ENCODE results near the gene SMARCA2. TPM values are rescaled to one million over a fixed set of nuclear protein-coding genes. Genes with fewer than 3 reads are reported as not detected.

The SMARCA2 gene
- total and polyA plus RNA-seq, 10 of the 15 experiments (the other 5 are each of a cell fraction or from before 2014, with no cell fraction given): 100 to 392 (median 204) TPM

DNA sequence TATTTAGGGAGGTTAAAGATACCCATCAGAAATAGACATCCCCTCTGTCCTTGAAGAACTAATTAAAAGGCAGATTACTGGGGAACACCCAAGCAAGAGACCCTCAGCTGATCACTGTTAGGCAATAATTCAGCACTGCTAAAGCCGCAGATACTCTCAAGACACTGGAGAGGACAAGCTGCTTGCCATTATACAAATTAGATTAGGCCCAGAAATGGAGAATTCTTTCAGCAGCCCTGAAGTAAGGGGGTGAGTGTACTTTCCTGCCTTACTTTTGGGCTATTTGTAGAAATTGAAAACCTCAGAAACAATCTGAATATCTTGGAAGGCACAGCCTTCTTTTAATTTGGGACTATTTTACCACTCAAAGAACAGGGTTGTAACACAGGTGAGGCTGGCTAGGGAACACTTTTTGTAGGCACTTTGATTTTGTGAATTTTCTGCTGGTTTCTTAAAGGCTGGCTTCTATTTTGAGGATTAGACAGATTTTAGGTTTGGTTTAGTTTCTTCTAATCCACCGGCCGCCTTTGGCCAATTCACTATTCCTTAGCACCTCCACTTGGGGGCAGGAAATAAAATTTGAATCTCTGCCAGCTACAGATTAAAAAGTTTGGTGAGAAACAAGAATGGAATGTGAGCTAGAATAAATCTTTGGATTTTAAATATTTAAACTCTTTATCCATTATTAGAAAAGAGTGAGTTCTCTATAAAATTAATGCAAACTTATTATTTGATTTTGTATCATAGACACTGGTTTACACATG, 106.0 kb downstream of the SMARCA2 start:
- no peak for TF ChIP-seq RBBP5 (conservative IDR thresholded peaks at IDR 0.05)
- no peak for TF ChIP-seq TAF1 (IDR thresholded peaks at IDR 0.05; ENCODE audit: borderline replicate concordance, low read depth, low read length)
- Histone ChIP-seq H3K4me2 (ENCODE audit: control insufficient read depth, insufficient read depth) (no peak overlapping the region), H3K4me3 (no peak overlapping the region), H3K9ac (ENCODE audit: control insufficient read depth, insufficient read depth, low read length) (no peak overlapping the region), H3K27ac (ENCODE audit: control insufficient read depth, insufficient read depth) (no peak overlapping the region), H3K9me3 (replicated peaks; ENCODE audit: control insufficient read depth, insufficient read depth, low read length) (no peaks in the 10 kb centered on the region), H4K20me1 (ENCODE audit: control insufficient read depth, insufficient read depth) (0 out of 2 replicates have a peak, but pooled peaks cover 2% of the 10 kb centered on the region), H3K36me3 (ENCODE audit: control insufficient read depth in 2 of 2, insufficient read depth in 2 of 2, low read length in 1 of 2) (peaks cover 16 to 62% of the 10 kb centered on the region in 2 experiments), H3K79me2 (ENCODE audit: control insufficient read depth, insufficient read depth, low read length) (peaks cover 10% of the 10 kb centered on the region), H2AFZ (ENCODE audit: control insufficient read depth, low read depth, low read length) (no peak overlapping the region), H3K4me1 (ENCODE audit: control insufficient read depth, insufficient read depth, low read length) (peaks cover 4% of the 10 kb centered on the region), H3K27me3 (replicated peaks in 1 of 2; ENCODE audit: control insufficient read depth in 2 of 2, insufficient read depth in 2 of 2, low read length in 1 of 2) (no peaks in the 10 kb centered on the region)
- WGBS (ENCODE audit: insufficient coverage, insufficient replicate concordance, low lambda C conversion rate, missing lambda C conversion rate): 100% methylated on average over 3 of the region's 3 CpGs
- ChIA-PET CTCF (interaction anchor here (1.8 kb wide), 1 partner anchor 67 kb away, joined by 4 read pairs; no protein-coding TSS in a partner anchor), SMC1A (ENCODE audit: uncharacterized antibody, unreplicated experiment) (interaction anchor here (1.5 kb wide), 1 partner anchor 26 kb away, joined by 4 read pairs; no protein-coding TSS in a partner anchor), POLR2A (no interaction called here), RAD21 (ENCODE audit: unreplicated experiment) (no interaction called here)
- in situ Hi-C loops (cut with MboI) (no loop called here), intact Hi-C loops (cut with micrococcal nuclease; ENCODE audit: unreplicated experiment) (no loop called here)
- no TSS peak for BruUV-seq (replicated peaks)
- ATAC-seq (no peak), DNase-seq (ENCODE audit: low read depth, low spot score) (no peak), FAIRE-seq (no peak)

DNA sequence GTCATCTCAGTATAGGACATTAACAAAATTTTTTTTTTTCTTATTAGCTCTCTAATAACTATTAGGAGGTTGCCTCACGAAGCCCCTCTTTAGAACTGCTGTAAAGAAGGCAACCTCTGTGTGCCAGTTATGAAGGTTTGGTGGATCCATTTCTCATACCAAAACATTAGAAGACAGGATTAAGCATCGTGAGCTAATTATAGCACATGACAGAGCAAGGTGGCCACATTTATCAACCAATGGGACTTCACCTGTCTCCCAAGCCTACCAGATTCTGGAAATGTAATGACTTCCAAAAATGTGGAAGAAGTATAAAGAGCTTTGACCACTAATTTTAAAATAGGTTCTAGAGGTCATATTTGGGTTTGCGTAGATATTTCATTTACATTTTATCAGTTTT, 107.2 kb downstream of the SMARCA2 start:
- BruUV-seq (replicated peaks): no TSS peak
- SMC1A ChIA-PET (ENCODE audit: uncharacterized antibody, unreplicated experiment): interaction anchor here (1.0 to 1.8 kb wide), 4 partner anchors 9 to 59 kb away, joined by 3 to 6 read pairs (median 4); no protein-coding TSS in a partner anchor
- in situ Hi-C loops (cut with MboI) (no loop called here), intact Hi-C loops (cut with micrococcal nuclease; ENCODE audit: unreplicated experiment) (no loop called here)
- CTCF ChIA-PET: interaction anchor here (0.9 to 1.8 kb wide), 4 partner anchors 10 to 68 kb away, joined by 3 to 5 read pairs (median 4); no protein-coding TSS in a partner anchor
- DNase-seq (ENCODE audit: low read depth, low spot score): no peak
- POLR2A ChIA-PET: no interaction called here
- Histone ChIP-seq H3K27ac (ENCODE audit: control insufficient read depth, insufficient read depth) (no peak overlapping the region), H3K4me3 (no peak overlapping the region), H4K20me1 (ENCODE audit: control insufficient read depth, insufficient read depth) (peaks cover 10% of the 10 kb centered on the region), H3K4me2 (ENCODE audit: control insufficient read depth, insufficient read depth) (no peak overlapping the region), H3K36me3 (ENCODE audit: control insufficient read depth in 2 of 2, insufficient read depth in 2 of 2, low read length in 1 of 2) (peaks cover 20 to 67% of the 10 kb centered on the region in 2 experiments), H3K9me3 (replicated peaks; ENCODE audit: control insufficient read depth, insufficient read depth, low read length) (no peaks in the 10 kb centered on the region), H3K79me2 (ENCODE audit: control insufficient read depth, insufficient read depth, low read length) (peaks cover 22% of the 10 kb centered on the region), H2AFZ (ENCODE audit: control insufficient read depth, low read depth, low read length) (no peak overlapping the region), H3K4me1 (ENCODE audit: control insufficient read depth, insufficient read depth, low read length) (peaks cover 8% of the 10 kb centered on the region), H3K9ac (ENCODE audit: control insufficient read depth, insufficient read depth, low read length) (no peak overlapping the region), H3K27me3 (replicated peaks in 1 of 2; ENCODE audit: control insufficient read depth in 2 of 2, insufficient read depth in 2 of 2, low read length in 1 of 2) (no peaks in the 10 kb centered on the region)
- 96% methylated on average over 3 of the region's 3 CpGs for WGBS (ENCODE audit: insufficient coverage, insufficient replicate concordance, low lambda C conversion rate, missing lambda C conversion rate)
- ATAC-seq: no peak
- FAIRE-seq: no peak
- RAD21 ChIA-PET (ENCODE audit: unreplicated experiment): interaction anchor here (0.6 kb wide), 1 partner anchor 10 kb away, joined by 3 read pairs; no protein-coding TSS in a partner anchor
- TF ChIP-seq, protein P1, sequence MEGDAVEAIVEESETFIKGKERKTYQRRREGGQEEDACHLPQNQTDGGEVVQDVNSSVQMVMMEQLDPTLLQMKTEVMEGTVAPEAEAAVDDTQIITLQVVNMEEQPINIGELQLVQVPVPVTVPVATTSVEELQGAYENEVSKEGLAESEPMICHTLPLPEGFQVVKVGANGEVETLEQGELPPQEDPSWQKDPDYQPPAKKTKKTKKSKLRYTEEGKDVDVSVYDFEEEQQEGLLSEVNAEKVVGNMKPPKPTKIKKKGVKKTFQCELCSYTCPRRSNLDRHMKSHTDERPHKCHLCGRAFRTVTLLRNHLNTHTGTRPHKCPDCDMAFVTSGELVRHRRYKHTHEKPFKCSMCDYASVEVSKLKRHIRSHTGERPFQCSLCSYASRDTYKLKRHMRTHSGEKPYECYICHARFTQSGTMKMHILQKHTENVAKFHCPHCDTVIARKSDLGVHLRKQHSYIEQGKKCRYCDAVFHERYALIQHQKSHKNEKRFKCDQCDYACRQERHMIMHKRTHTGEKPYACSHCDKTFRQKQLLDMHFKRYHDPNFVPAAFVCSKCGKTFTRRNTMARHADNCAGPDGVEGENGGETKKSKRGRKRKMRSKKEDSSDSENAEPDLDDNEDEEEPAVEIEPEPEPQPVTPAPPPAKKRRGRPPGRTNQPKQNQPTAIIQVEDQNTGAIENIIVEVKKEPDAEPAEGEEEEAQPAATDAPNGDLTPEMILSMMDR (IDR thresholded peaks at IDR 0.05 in 2 of 3, conservative IDR thresholded peaks at IDR 0.05 in 1 of 3; ENCODE audit: control insufficient read depth in 2 of 3, extremely low read depth in 1 of 3, insufficient read depth in 1 of 3, low read depth in 3 of 3, low read length in 3 of 3): no peak
- TF ChIP-seq EED (IDR thresholded peaks at IDR 0.05; ENCODE audit: low read depth) (no peak), SPI1 (IDR thresholded peaks at IDR 0.05; ENCODE audit: borderline replicate concordance, insufficient read depth, low read depth, low read length) (no peak), LARP7 (IDR thresholded peaks at IDR 0.05) (no peak), MXI1 (IDR thresholded peaks at IDR 0.05; ENCODE audit: low read depth, low read length) (no peak)
- TF ChIP-seq, protein P2, sequence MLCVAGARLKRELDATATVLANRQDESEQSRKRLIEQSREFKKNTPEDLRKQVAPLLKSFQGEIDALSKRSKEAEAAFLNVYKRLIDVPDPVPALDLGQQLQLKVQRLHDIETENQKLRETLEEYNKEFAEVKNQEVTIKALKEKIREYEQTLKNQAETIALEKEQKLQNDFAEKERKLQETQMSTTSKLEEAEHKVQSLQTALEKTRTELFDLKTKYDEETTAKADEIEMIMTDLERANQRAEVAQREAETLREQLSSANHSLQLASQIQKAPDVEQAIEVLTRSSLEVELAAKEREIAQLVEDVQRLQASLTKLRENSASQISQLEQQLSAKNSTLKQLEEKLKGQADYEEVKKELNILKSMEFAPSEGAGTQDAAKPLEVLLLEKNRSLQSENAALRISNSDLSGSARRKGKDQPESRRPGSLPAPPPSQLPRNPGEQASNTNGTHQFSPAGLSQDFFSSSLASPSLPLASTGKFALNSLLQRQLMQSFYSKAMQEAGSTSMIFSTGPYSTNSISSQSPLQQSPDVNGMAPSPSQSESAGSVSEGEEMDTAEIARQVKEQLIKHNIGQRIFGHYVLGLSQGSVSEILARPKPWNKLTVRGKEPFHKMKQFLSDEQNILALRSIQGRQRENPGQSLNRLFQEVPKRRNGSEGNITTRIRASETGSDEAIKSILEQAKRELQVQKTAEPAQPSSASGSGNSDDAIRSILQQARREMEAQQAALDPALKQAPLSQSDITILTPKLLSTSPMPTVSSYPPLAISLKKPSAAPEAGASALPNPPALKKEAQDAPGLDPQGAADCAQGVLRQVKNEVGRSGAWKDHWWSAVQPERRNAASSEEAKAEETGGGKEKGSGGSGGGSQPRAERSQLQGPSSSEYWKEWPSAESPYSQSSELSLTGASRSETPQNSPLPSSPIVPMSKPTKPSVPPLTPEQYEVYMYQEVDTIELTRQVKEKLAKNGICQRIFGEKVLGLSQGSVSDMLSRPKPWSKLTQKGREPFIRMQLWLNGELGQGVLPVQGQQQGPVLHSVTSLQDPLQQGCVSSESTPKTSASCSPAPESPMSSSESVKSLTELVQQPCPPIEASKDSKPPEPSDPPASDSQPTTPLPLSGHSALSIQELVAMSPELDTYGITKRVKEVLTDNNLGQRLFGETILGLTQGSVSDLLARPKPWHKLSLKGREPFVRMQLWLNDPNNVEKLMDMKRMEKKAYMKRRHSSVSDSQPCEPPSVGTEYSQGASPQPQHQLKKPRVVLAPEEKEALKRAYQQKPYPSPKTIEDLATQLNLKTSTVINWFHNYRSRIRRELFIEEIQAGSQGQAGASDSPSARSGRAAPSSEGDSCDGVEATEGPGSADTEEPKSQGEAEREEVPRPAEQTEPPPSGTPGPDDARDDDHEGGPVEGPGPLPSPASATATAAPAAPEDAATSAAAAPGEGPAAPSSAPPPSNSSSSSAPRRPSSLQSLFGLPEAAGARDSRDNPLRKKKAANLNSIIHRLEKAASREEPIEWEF (IDR thresholded peaks at IDR 0.05; ENCODE audit: insufficient replicate concordance, low read depth, low read length): no peak

All from GM12878 (cell line).